ENCODE measurements around the gene ANO7. TPM values are rescaled to one million over a fixed set of nuclear protein-coding genes. Genes with fewer than 3 reads are reported as not detected.
A peak's percentile ranks its signal among the peaks of the same experiment; 100 is the strongest.

ANO7 gene
- total and polyA plus RNA-seq, 4 donors: 0.89 to 3.1 (median 1.7) TPM

GRCh38 chr2:241177526-241178334 lies 10.7 kb upstream of the ANO7 start:
- Histone ChIP-seq H3K36me3 (ENCODE audit: control insufficient read depth, insufficient read depth, low read length) (peaks cover 51% of the 10 kb centered on the region), H3K4me1 (ENCODE audit: control insufficient read depth, insufficient read depth, low read length) (no peaks in the 10 kb centered on the region), H3K27me3 (ENCODE audit: control insufficient read depth, insufficient read depth, low read length) (no peaks in the 10 kb centered on the region), H3K9me3 (ENCODE audit: control insufficient read depth, insufficient read depth, low read length) (no peaks in the 10 kb centered on the region), H3K4me3 (ENCODE audit: low read depth, low read length) (no peak overlapping the region), H3K27ac (ENCODE audit: low read depth, low read length) (no peak overlapping the region)
- WGBS (ENCODE audit: insufficient coverage): 58% methylated on average over 10 of the region's 12 CpGs
- DNase-seq (ENCODE audit: low read depth in 4 of 6, low spot score in 6 of 6): peak in 1 of 6 donors; percentile 70

GRCh38 chr2:241178961-241179360 lies 9.5 kb upstream of the ANO7 start:
- no peak overlapping the region for H3K4me3 ChIP-seq (ENCODE audit: low read depth, low read length)
- WGBS (ENCODE audit: insufficient coverage): 81% methylated on average over 4 of the region's 4 CpGs
- H3K9me3 ChIP-seq (ENCODE audit: control insufficient read depth, insufficient read depth, low read length): no peaks in the 10 kb centered on the region
- H3K4me1 ChIP-seq (ENCODE audit: control insufficient read depth, insufficient read depth, low read length): no peaks in the 10 kb centered on the region
- no peak overlapping the region for H3K27ac ChIP-seq (ENCODE audit: low read depth, low read length)
- no peaks in the 10 kb centered on the region for H3K27me3 ChIP-seq (ENCODE audit: control insufficient read depth, insufficient read depth, low read length)
- no peak for DNase-seq (ENCODE audit: low read depth in 4 of 6, low spot score in 6 of 6)
- H3K36me3 ChIP-seq (ENCODE audit: control insufficient read depth, insufficient read depth, low read length): peaks cover 63% of the 10 kb centered on the region

GRCh38 chr2:241179899-241180298 lies 8.6 kb upstream of the ANO7 start:
- Histone ChIP-seq H3K9me3 (ENCODE audit: control insufficient read depth, insufficient read depth, low read length) (no peaks in the 10 kb centered on the region), H3K4me3 (ENCODE audit: low read depth, low read length) (no peak overlapping the region), H3K27me3 (ENCODE audit: control insufficient read depth, insufficient read depth, low read length) (no peaks in the 10 kb centered on the region), H3K27ac (ENCODE audit: low read depth, low read length) (no peak overlapping the region), H3K36me3 (ENCODE audit: control insufficient read depth, insufficient read depth, low read length) (peaks cover 72% of the 10 kb centered on the region), H3K4me1 (ENCODE audit: control insufficient read depth, insufficient read depth, low read length) (no peaks in the 10 kb centered on the region)
- DNase-seq (ENCODE audit: low read depth in 4 of 6, low spot score in 6 of 6): no peak
- no CpG with 5 or more reads among the region's 4 CpGs for WGBS (ENCODE audit: insufficient coverage)

GRCh38 chr2:241180495-241180894 lies 8.0 kb upstream of the ANO7 start:
- no peak for DNase-seq (ENCODE audit: low read depth in 4 of 6, low spot score in 6 of 6)
- Histone ChIP-seq H3K4me3 (ENCODE audit: low read depth, low read length) (no peak overlapping the region), H3K36me3 (ENCODE audit: control insufficient read depth, insufficient read depth, low read length) (peaks cover 76% of the 10 kb centered on the region), H3K4me1 (ENCODE audit: control insufficient read depth, insufficient read depth, low read length) (no peaks in the 10 kb centered on the region), H3K27ac (ENCODE audit: low read depth, low read length) (no peak overlapping the region), H3K27me3 (ENCODE audit: control insufficient read depth, insufficient read depth, low read length) (no peaks in the 10 kb centered on the region), H3K9me3 (ENCODE audit: control insufficient read depth, insufficient read depth, low read length) (no peaks in the 10 kb centered on the region)
- 67% methylated on average over 12 of the region's 12 CpGs for WGBS (ENCODE audit: insufficient coverage)

GRCh38 chr2:241182126-241182525 lies 6.4 kb upstream of the ANO7 start:
- H3K9me3 ChIP-seq (ENCODE audit: control insufficient read depth, insufficient read depth, low read length): no peaks in the 10 kb centered on the region
- WGBS (ENCODE audit: insufficient coverage): 75% methylated on average over 3 of the region's 3 CpGs

GRCh38 chr2:241182531-241183133 lies 5.8 kb upstream of the ANO7 start:
- Histone ChIP-seq H3K27me3 (ENCODE audit: control insufficient read depth, insufficient read depth, low read length) (no peaks in the 10 kb centered on the region), H3K9me3 (ENCODE audit: control insufficient read depth, insufficient read depth, low read length) (no peaks in the 10 kb centered on the region), H3K4me1 (ENCODE audit: control insufficient read depth, insufficient read depth, low read length) (no peaks in the 10 kb centered on the region), H3K4me3 (ENCODE audit: low read depth, low read length) (no peak overlapping the region), H3K27ac (ENCODE audit: low read depth, low read length) (no peak overlapping the region), H3K36me3 (ENCODE audit: control insufficient read depth, insufficient read depth, low read length) (peaks cover 66% of the 10 kb centered on the region)
- WGBS (ENCODE audit: insufficient coverage): 93% methylated on average over 27 of the region's 28 CpGs
- no peak for DNase-seq (ENCODE audit: low read depth in 4 of 6, low spot score in 6 of 6)

More at GRCh38 chr2:241182126-241182525, 6.4 kb upstream of the ANO7 start:
- Histone ChIP-seq H3K4me1 (ENCODE audit: control insufficient read depth, insufficient read depth, low read length) (no peaks in the 10 kb centered on the region), H3K27ac (ENCODE audit: low read depth, low read length) (no peak overlapping the region), H3K27me3 (ENCODE audit: control insufficient read depth, insufficient read depth, low read length) (no peaks in the 10 kb centered on the region), H3K4me3 (ENCODE audit: low read depth, low read length) (no peak overlapping the region), H3K36me3 (ENCODE audit: control insufficient read depth, insufficient read depth, low read length) (peaks cover 69% of the 10 kb centered on the region)
- DNase-seq (ENCODE audit: low read depth in 4 of 6, low spot score in 6 of 6): no peak

GRCh38 chr2:241183221-241183620 lies 5.3 kb upstream of the ANO7 start:
- H3K4me1 ChIP-seq (ENCODE audit: control insufficient read depth, insufficient read depth, low read length): peaks cover 4% of the 10 kb centered on the region
- no peak overlapping the region for H3K27ac ChIP-seq (ENCODE audit: low read depth, low read length)
- DNase-seq (ENCODE audit: low read depth in 4 of 6, low spot score in 6 of 6): no peak
- H3K27me3 ChIP-seq (ENCODE audit: control insufficient read depth, insufficient read depth, low read length): no peaks in the 10 kb centered on the region
- no peak overlapping the region for H3K4me3 ChIP-seq (ENCODE audit: low read depth, low read length)
- peaks cover 62% of the 10 kb centered on the region for H3K36me3 ChIP-seq (ENCODE audit: control insufficient read depth, insufficient read depth, low read length)
- H3K9me3 ChIP-seq (ENCODE audit: control insufficient read depth, insufficient read depth, low read length): no peaks in the 10 kb centered on the region
- 85% methylated on average over 7 of the region's 9 CpGs for WGBS (ENCODE audit: insufficient coverage)

- no peaks in the 10 kb centered on the region for H3K9me3 ChIP-seq (ENCODE audit: control insufficient read depth, insufficient read depth, low read length)
- peaks cover 9% of the 10 kb centered on the region for H3K4me1 ChIP-seq (ENCODE audit: control insufficient read depth, insufficient read depth, low read length)
- H3K27me3 ChIP-seq (ENCODE audit: control insufficient read depth, insufficient read depth, low read length): no peaks in the 10 kb centered on the region
- H3K4me3 ChIP-seq (ENCODE audit: low read depth, low read length): no peak overlapping the region
- DNase-seq (ENCODE audit: low read depth in 4 of 6, low spot score in 6 of 6): no peak
- H3K27ac ChIP-seq (ENCODE audit: low read depth, low read length): no peak overlapping the region
- peaks cover 50% of the 10 kb centered on the region for H3K36me3 ChIP-seq (ENCODE audit: control insufficient read depth, insufficient read depth, low read length)
- 63% methylated on average over 4 of the region's 9 CpGs for WGBS (ENCODE audit: insufficient coverage)
These were observed 3.6 kb upstream of the ANO7 start for GRCh38 chr2:241184901-241185300.

GRCh38 chr2:241185961-241186360 lies 2.5 kb upstream of the ANO7 start:
- Histone ChIP-seq H3K4me1 (ENCODE audit: control insufficient read depth, insufficient read depth, low read length) (peaks cover 9% of the 10 kb centered on the region), H3K27ac (ENCODE audit: low read depth, low read length) (no peak overlapping the region), H3K9me3 (ENCODE audit: control insufficient read depth, insufficient read depth, low read length) (no peaks in the 10 kb centered on the region), H3K36me3 (ENCODE audit: control insufficient read depth, insufficient read depth, low read length) (peaks cover 44% of the 10 kb centered on the region), H3K27me3 (ENCODE audit: control insufficient read depth, insufficient read depth, low read length) (no peaks in the 10 kb centered on the region), H3K4me3 (ENCODE audit: low read depth, low read length) (no peak overlapping the region)
- DNase-seq (ENCODE audit: low read depth in 4 of 6, low spot score in 6 of 6): no peak
- 83% methylated on average over 11 of the region's 11 CpGs for WGBS (ENCODE audit: insufficient coverage)
